ENCODE measurements around the gene AGBL4. TPM values are rescaled to one million over a fixed set of nuclear protein-coding genes. Genes with fewer than 3 reads are reported as not detected.

Gene AGBL4
- total and polyA plus RNA-seq, 10 donors: 0.05 to 1.8 (median 0.32) TPM; not detected in 1

DNA sequence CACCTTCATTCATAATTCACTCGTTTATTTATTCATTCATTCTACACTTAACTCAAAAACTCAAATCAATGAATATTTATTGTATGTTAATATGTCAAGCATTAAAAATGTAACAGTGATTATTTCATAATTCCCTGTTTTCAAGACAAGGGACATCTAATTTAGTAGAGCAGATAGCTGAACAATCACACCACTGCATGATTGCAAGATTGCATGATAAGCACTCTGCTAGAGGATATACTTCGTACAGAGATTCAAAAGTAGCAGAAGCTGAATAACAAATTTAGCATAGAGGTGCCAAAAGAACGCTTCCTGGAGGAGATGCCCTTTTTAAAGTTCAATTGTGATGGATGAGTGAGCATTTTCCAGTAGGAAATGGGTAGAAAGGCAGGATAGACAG is 1056.4 kb downstream of the AGBL4 start:
- Histone ChIP-seq H3K4me1 (no peaks in the 10 kb centered on the region), H3K36me3 (no peaks in the 10 kb centered on the region), H3K27me3 (replicated peaks in 1 of 7) (no peaks in the 10 kb centered on the region), H3K4me3 (no peak overlapping the region), H3K9me3 (no peaks in the 10 kb centered on the region), H3K27ac (no peak overlapping the region)
- intact Hi-C loops (cut with DNase I; ENCODE audit: low total_unique reads): no loop called here
- TF ChIP-seq, protein P1, sequence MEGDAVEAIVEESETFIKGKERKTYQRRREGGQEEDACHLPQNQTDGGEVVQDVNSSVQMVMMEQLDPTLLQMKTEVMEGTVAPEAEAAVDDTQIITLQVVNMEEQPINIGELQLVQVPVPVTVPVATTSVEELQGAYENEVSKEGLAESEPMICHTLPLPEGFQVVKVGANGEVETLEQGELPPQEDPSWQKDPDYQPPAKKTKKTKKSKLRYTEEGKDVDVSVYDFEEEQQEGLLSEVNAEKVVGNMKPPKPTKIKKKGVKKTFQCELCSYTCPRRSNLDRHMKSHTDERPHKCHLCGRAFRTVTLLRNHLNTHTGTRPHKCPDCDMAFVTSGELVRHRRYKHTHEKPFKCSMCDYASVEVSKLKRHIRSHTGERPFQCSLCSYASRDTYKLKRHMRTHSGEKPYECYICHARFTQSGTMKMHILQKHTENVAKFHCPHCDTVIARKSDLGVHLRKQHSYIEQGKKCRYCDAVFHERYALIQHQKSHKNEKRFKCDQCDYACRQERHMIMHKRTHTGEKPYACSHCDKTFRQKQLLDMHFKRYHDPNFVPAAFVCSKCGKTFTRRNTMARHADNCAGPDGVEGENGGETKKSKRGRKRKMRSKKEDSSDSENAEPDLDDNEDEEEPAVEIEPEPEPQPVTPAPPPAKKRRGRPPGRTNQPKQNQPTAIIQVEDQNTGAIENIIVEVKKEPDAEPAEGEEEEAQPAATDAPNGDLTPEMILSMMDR (IDR thresholded peaks at IDR 0.05 in 8 of 11, conservative IDR thresholded peaks at IDR 0.05 in 3 of 11): no peak
- TF ChIP-seq POLR2AphosphoS5 (IDR thresholded peaks at IDR 0.05): no peak
- TF ChIP-seq POLR2A (IDR thresholded peaks at IDR 0.05): no peak
- 34 to 61% (median 43%) methylated on average over 3 of the region's 3 CpGs for WGBS, 5 donors
- DNase-seq: no peak

DNA sequence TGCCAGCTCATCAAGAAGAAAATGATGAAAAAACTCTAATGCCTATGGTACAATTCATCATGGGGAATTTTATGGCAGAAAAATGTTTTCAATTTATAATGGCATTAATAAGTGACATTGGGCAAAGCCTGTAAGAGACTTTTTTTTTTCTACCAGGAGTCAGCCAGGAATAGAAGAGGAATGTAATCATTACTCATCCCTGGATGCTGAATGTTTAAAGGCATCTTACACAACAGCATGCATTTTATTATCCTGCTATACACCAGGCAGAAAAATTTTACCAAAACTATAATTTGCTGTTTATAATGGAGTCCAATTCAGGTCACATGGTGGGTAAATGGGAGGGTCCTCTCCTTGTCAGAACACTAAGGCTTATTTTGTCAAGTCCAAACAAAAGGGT is 1057.2 kb downstream of the AGBL4 start:
- H3K27me3 ChIP-seq (replicated peaks in 1 of 7): no peaks in the 10 kb centered on the region
- no peaks in the 10 kb centered on the region for H3K4me1 ChIP-seq
- no peak overlapping the region for H3K27ac ChIP-seq
- H3K4me3 ChIP-seq: no peak overlapping the region
- no peaks in the 10 kb centered on the region for H3K36me3 ChIP-seq
- no peaks in the 10 kb centered on the region for H3K9me3 ChIP-seq
- no peak for DNase-seq
- intact Hi-C loops (cut with DNase I; ENCODE audit: low total_unique reads): no loop called here
- no peak for TF ChIP-seq POLR2A (IDR thresholded peaks at IDR 0.05)

DNA sequence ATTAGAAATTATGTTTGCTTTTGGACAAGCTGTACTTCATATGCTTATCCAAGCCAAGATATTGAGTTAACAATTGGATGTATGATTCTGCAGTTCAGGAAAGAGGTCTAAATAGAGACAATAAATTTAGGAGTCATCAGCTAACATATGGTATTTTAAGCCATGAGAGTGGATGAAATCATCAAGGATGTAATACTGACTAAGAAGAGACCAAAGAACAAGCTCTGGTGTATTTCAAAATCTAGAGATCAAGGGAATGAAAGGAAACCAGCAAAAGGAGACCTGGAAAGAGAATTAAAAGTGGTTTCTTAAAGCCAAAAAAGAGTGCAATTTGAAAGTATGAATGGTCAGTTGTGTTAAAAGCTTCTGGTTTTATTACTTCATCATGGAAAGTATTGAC is 1063.4 kb downstream of the AGBL4 start:
- no peaks in the 10 kb centered on the region for H3K36me3 ChIP-seq

DNA sequence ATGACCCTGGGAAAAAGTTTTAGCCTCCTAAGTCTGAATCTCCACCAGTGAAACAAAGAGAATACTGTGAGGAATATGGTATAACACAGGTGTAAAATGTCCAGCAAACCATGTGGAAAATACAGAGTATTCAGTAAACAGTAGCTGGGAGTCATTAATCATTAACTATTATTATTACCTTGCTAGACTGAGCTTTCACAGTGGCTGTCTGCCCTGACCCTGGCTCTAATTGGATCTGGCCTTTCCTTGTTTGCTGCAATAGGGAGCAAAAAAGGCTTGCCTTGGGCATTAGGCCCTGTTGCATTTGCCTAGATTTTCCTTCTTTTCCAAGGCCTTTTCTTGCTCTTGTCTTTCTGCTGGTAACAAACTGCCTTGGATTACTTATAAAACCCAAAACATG is 1068.0 kb downstream of the AGBL4 start:
- TF ChIP-seq POLR2AphosphoS5 (IDR thresholded peaks at IDR 0.05) (no peak), POLR2A (IDR thresholded peaks at IDR 0.05) (no peak)
- TF ChIP-seq, protein P1 (IDR thresholded peaks at IDR 0.05 in 8 of 11, conservative IDR thresholded peaks at IDR 0.05 in 3 of 11): no peak
- Histone ChIP-seq H3K27ac (no peak overlapping the region), H3K27me3 (replicated peaks in 1 of 7) (no peaks in the 10 kb centered on the region), H3K4me3 (no peak overlapping the region), H3K9me3 (no peaks in the 10 kb centered on the region), H3K36me3 (no peaks in the 10 kb centered on the region), H3K4me1 (no peaks in the 10 kb centered on the region)
- no peak for DNase-seq
- intact Hi-C loops (cut with DNase I; ENCODE audit: low total_unique reads): no loop called here

More for the DNA sequence above, 1063.4 kb downstream of the AGBL4 start:
- H3K27ac ChIP-seq: no peak overlapping the region
- H3K9me3 ChIP-seq: no peaks in the 10 kb centered on the region
- H3K4me3 ChIP-seq: no peak overlapping the region
- DNase-seq: no peak
- TF ChIP-seq POLR2A (IDR thresholded peaks at IDR 0.05): no peak
- intact Hi-C loops (cut with DNase I; ENCODE audit: low total_unique reads): no loop called here
- no peaks in the 10 kb centered on the region for H3K4me1 ChIP-seq
- no peaks in the 10 kb centered on the region for H3K27me3 ChIP-seq (replicated peaks in 1 of 7)

DNA sequence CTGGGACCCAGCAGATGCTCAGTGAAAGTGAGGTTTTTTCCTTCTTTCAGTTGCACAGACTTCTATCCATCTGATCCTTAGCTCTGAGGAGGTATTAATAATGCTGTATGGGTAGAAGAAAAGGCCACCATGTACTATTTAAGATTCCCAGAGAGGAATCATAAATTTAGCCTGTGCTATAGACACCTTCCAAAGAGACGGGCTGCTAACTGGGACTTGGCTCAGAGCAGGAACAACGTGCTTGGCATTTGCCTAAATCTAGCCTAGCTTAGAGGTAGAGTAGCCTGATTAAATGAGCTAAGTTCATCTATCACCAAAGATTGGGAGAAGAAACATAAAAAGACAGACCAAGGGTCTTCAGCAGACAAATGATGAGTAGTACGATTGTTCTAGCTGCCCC is 1070.1 kb downstream of the AGBL4 start:
- Histone ChIP-seq H3K4me3 (no peak overlapping the region), H3K36me3 (no peaks in the 10 kb centered on the region), H3K27ac (no peak overlapping the region), H3K4me1 (no peaks in the 10 kb centered on the region), H3K27me3 (replicated peaks in 1 of 7) (no peaks in the 10 kb centered on the region), H3K9me3 (no peaks in the 10 kb centered on the region)
- WGBS, 5 donors: 90 to 97% (median 93%) methylated on average over 3 of the region's 3 CpGs
- no peak for DNase-seq
- intact Hi-C loops (cut with DNase I; ENCODE audit: low total_unique reads): no loop called here
- TF ChIP-seq POLR2A (IDR thresholded peaks at IDR 0.05) (no peak), POLR2AphosphoS5 (IDR thresholded peaks at IDR 0.05) (no peak)
- TF ChIP-seq, protein P1 (IDR thresholded peaks at IDR 0.05 in 8 of 11, conservative IDR thresholded peaks at IDR 0.05 in 3 of 11): no peak
